Erythroblast (primary cell): ENCODE results near the gene SLC25A45.

Source experiments
- DNase-seq, 2 experiments: peaks; one replicate each; lab custom pipeline; 2025; lab: John Stamatoyannopoulos, UW
- GATA1 ChIP-seq: IDR thresholded peaks from 2 replicates; pipeline ENCODE4 v1.6.1; 2011; ENCODE audit warnings: low read depth, mild to moderate bottlenecking, control low read depth, low read length, moderate library complexity
- POLR2A ChIP-seq: IDR thresholded peaks from 2 replicates; pipeline ENCODE4 v1.6.1; 2011; ENCODE audit warnings: mild to moderate bottlenecking, low read length

SLC25A45 gene

GRCh38 chr11:65362320-65362931 lies 20.0 kb downstream of the SLC25A45 start:
- TF ChIP-seq POLR2A (no peak), GATA1 (no peak)
- DNase-seq: peak; percentile 37 to 73

DNA sequence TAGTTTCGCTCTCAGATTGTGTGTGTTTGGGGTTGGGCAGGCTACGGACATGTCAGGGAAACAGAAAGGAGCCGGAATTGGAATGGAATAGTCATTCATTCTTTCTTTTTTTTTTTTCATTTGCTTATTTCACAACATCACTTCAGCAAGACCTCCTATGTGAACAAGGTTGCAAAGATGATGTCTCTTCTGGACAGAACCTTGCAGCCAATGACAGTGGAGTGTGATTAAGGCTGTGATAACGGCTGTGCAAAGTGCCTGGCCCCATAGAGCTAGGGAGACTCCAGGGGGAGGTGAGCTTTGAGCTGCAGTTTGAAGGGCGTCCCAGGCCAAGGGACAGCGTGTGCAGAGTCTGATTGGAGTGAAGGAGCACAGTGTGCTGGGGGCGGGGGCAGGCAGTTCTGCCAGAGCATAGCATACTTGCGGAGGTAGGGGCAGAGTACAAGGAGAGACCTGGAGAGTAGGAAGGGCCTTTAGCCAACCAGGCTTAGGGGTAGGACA lies 24.5 kb downstream of the SLC25A45 start:
- TF ChIP-seq POLR2A: no peak
- no peak for TF ChIP-seq GATA1
- DNase-seq: peak; percentile 21 to 41

DNA sequence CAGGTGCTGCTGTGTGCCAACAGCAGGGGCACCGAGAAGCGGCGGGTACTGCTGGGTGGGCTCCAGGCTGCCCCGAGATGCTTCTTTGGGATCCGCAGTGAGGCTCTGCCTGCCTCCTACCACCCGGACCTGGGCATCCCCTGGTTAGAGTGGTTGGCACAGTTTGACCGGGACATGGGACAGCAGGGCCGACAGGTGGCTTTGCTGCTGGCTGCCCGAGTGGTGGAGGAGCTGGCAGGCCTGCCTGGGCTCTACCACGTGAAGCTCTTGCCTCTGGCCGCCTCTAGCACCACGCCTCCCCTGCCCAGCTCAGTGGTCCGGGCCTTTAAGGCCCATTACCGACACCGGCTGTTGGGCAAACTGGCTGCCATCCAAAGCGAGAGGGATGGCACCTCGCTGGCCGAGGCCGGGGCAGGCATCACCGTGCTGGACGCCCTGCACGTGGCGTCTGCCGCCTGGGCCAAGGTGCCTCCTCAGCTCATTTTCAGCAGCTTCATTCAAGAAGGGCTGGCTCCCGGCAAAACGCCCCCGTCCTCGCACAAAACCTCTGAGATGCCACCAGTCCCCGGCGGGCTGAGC lies 26.0 kb downstream of the SLC25A45 start:
- TF ChIP-seq POLR2A (no peak), GATA1 (no peak)
- DNase-seq: no peak

GRCh38 chr11:65355776-65356393 lies 26.6 kb downstream of the SLC25A45 start:
- DNase-seq: peak in 1 of 2 experiments; percentile 46
- TF ChIP-seq GATA1 (no peak), POLR2A (no peak)

DNA sequence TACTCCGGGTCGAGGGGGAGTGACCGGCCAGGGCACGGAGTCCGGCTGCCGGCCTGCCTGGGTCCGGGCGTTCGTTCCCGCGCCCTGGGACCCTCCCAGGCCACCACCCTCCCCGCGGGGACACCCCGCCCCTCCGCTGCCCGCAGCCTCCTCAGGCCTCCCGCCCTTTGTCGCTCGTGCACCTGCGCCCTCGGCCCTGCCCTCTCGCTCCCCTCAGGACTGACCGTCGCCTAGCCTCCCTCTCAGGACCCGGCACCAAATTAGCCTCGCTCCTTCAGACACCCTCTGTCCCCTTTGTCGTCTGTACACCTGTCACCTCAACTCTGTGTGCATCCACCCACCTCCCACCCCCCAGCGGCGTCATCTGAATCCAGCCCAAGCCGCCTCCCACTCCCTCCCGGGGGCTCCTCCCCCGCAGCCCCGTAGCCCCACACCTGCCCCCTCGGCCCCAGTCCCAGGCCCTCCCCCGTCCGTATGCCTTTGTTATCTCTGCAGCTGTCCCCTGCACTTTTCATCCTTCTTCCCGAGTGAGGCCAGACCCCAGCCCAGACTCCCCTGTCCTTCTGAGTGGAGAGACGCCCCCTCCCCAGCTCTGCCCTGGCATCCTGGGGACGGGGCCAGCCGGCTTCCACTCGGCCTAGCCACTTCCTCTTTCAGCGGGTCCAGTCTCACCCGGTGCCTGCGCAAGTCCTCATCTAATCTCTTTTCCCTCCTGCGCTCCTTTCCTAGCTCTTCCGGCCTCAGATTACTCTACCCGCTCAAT lies 27.3 kb downstream of the SLC25A45 start:
- no peak for TF ChIP-seq GATA1
- peak; percentile 24 for TF ChIP-seq POLR2A

GRCh38 chr11:65354265-65355012 lies 28.0 kb downstream of the SLC25A45 start, which contains the start of gene TIGD3:
Gene TIGD3 (plus strand): TSS chr11:65354751. CDS start chr11:65355809, 1,058 bp downstream.
- no peak for TF ChIP-seq GATA1
- peak; percentile 54 for TF ChIP-seq POLR2A
- peak; percentile 97 for DNase-seq

More for the DNA sequence above, 27.3 kb downstream of the SLC25A45 start:
- DNase-seq: peak; percentile 49 to 63

DNA sequence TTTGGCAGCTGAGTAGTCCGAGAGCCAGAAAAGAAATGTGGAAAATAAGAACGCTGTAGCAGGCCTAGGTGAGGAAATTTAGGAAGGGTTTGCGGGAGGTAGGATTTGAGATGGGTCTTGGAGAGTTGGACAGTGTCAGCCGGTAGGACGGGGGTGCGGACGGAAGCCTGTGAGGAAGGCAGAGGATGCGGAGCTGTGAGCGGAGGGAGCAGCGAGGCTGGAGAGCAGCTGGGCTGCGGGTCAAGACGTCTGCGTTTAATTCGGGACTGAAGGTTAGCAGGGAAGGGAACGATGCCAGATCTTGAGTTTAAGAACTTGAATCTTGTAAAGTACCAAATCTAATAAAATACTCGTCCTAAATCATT lies 28.6 kb downstream of the SLC25A45 start:
- TF ChIP-seq GATA1: no peak
- TF ChIP-seq POLR2A: no peak
- no peak for DNase-seq

- TF ChIP-seq GATA1 (no peak), POLR2A (no peak)
- DNase-seq: no peak
Observed at GRCh38 chr11:65353376-65353775, 29.1 kb downstream of the SLC25A45 start.

- no peak for DNase-seq
- TF ChIP-seq POLR2A: no peak
- TF ChIP-seq GATA1: no peak
Observed at GRCh38 chr11:65352783-65353182, 29.7 kb downstream of the SLC25A45 start.

DNA sequence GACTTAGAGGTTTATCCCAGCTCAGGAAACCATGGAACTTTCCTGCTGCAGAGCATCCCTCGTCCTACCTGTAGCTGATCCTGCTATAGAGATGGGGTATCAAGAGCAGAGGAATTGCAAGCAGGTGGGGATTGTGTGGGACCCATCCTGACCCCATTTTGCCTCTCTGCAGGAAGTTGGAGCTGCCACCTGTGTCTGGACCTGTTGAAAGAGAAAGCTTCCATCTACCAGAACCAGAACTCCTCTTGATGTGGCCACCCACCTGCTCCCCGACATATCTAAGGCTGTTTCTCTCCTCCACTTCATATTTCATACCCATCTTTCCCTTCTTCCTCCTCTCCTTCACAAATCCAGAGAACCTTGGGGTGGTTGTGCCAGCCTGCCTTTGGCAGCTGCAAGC lies 30.9 kb downstream of the SLC25A45 start:
- DNase-seq: no peak
- TF ChIP-seq POLR2A (no peak), GATA1 (no peak)

DNA sequence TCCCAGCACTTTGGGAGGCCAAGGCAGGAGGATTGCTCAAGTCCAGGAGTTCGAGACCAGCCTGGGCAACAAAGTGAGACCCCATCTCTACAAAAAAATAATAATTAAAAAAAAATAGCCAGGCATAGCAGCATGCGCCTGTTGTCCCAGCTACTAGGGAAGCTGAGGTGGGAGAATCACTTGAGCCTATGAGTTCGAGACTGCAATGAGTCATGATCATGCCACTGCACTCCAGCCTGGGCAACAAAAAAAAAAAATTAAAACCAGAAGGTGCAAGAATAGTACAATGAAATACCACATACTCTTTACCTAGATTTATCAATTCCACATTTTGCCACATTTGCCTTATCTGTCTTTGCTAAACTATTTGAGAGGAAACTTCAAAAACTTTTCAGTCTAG lies 40.6 kb downstream of the SLC25A45 start:
- no peak for TF ChIP-seq POLR2A
- TF ChIP-seq GATA1: no peak
- no peak for DNase-seq

DNA sequence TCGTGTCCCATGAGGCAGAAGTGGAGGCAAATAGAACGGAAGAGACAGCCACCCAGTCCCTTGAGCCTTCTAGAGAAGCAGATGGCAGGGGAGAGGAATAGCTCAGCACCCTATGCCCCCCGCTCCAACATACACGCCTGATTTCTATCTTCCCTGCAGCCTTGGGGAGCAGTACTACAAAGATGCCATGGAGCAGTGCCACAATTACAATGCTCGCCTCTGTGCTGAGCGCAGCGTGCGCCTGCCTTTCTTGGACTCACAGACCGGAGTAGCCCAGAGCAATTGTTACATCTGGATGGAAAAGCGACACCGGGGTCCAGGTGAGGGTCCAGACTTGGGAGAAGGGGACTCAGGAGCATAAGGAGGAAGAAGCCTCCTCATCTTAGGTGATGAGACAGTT lies 42.2 kb downstream of the SLC25A45 start:
- DNase-seq: no peak
- TF ChIP-seq POLR2A: no peak
- TF ChIP-seq GATA1: no peak

- TF ChIP-seq POLR2A (no peak), GATA1 (no peak)
- no peak for DNase-seq
Observed at GRCh38 chr11:65338676-65339075, 43.8 kb downstream of the SLC25A45 start.
